ENCODE results near the gene HCRTR1.
"Not testable (repeated sequence)": the region's sequence is repeated elsewhere in the genome, so short reads cannot be mapped to it uniquely, and the experiment has no call there.

Gene HCRTR1

DNA sequence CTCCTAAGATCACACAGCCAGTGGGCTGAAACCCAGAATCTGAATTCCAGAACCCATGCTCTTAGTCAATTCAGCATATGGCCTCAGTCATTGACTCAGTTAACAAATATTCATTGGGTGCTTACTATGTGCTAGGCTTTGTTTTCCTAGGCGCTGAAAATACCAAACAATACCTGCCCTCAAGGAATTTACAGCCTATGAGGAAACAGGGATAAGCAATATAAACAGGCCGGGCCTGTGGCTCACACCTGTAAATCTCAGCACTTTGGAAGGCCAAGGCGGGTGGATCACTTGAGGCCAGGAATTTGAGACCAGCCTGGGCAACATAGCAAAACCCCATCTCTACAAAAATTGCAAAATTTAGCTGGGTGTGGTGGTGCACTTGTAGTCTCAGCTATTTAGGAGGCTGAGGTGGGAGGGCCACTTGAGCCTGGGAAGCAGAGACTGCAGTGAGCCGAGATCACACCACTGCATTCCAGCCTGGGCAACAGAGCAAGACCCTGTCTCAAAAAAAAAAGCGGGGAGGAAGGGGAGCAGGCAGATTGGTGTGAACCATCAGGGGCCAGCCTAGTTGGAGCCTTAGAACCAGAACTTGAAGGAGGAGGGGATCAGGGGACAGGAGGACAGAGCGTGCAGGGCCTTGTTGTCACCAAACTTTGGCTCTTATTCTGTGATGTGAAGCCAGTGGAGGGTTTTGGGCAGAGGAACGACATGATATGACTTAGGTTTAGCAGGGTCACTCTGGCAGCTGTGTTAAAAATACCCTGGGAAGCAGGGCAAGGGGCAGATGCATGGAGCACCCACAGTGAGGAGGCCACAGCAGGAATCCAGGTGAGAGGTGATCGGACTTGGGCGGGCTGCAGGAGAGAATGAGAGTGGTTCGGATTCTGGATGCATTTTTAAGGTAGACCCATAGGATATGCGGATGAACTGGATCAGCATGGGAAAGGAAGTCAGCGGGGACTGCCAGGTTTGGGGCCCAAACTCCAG lies 35.4 kb upstream of the HCRTR1 start:
- no peak for DNase-seq (ENCODE audit: low read depth, low spot score)

DNA sequence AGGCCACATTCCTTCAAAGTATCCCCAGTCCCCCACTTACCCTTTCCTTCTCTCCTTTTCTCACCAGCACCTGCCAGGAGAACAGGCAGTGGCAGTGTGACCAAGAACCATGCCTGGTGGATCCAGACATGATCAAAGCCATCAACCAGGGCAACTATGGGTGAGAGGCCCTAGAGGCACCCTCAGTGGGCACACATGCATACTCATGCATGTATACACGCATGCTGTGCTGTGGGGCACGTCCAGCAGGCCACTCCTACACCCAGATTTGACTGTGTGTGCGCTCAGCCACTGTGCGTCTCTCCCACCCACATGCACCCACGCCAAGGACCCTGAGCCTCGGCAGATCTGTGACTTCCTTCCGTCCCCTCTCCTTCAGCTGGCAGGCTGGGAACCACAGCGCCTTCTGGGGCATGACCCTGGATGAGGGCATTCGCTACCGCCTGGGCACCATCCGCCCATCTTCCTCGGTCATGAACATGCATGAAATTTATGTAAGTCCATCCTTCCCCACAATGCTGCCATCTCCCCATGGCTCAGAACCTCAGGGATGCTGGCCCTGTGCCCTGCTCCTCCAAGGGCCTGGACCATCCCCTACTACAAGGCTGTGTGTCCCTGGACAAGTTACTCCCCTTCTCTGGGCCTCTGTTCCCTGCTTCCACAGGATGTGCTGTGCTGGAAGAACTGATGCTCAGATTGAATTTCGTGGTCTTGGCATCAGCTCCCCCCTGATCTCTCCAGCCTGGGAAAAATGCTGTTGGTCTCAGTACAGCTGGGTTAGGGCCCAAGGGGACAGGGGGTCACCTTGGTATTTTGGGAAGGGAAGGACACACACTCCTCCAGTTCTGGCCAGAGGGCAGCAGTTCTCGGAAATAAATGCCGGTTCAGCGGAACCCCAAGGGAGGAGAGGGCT lies 34.2 kb upstream of the HCRTR1 start:
- no peak for DNase-seq (ENCODE audit: low read depth, low spot score)

DNA sequence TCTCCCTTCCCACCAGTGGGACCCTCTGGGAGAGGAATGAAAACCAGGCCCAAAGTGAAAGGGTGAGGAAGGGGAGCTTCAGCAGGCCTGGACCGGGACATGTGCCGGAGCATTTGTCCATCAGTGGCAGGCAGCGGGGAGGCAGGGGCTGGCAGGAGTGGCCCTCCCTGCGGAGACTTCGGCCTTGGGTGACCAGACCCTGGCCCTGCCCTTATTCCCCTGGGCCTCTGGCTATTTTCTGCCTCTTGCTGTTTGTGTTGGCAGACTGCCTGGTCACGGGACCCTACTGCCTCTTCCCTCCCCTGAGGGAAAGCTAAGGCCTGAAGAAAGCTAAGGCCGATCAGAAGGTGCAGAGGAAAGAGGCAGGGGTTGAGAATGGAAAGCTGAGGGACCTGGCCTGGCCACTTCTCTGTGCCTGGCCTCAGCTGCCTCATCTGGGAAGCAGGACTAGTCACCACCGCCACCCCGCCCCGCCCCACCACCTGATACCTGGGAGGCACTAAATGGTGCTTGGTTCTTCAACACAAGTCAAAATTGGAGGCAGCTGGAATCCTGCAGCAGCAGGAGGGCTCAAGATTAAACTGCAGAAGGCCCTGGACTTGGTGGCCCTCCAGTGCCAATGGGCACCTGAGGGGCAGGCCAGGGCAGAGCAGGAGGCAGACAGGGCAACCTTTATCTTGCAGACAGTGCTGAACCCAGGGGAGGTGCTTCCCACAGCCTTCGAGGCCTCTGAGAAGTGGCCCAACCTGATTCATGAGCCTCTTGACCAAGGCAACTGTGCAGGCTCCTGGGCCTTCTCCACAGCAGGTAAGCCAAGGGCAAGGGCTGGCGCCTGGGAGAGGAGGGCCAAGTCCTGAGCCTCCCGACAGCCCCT lies 33.3 kb upstream of the HCRTR1 start:
- no peak for DNase-seq (ENCODE audit: low read depth, low spot score)

DNA sequence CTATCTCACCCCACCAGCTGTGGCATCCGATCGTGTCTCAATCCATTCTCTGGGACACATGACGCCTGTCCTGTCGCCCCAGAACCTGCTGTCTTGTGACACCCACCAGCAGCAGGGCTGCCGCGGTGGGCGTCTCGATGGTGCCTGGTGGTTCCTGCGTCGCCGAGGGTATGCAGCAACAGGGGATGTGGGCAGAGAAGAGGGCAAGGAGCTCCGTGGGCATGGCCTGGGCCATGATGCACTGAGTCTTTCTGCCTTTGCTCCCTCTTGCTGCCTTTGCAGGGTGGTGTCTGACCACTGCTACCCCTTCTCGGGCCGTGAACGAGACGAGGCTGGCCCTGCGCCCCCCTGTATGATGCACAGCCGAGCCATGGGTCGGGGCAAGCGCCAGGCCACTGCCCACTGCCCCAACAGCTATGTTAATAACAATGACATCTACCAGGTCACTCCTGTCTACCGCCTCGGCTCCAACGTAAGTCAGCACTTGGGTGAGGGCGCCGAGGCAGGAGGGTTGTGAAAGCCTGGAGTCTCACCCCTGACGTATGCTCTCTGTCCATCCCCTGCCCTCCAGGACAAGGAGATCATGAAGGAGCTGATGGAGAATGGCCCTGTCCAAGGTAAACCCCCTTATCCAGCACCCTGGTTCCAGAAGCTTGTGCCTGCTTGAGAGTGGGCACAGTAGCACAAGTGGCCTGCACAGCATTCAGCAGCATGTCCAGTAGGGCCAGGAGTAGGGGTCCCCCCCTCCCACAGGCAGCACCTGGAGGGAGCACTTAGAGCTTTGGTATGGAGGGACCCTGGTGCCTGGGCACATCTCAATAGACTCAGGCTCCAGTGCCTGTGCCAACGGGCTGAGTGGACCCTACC lies 32.4 kb upstream of the HCRTR1 start:
- no peak for DNase-seq (ENCODE audit: low read depth, low spot score)

DNA sequence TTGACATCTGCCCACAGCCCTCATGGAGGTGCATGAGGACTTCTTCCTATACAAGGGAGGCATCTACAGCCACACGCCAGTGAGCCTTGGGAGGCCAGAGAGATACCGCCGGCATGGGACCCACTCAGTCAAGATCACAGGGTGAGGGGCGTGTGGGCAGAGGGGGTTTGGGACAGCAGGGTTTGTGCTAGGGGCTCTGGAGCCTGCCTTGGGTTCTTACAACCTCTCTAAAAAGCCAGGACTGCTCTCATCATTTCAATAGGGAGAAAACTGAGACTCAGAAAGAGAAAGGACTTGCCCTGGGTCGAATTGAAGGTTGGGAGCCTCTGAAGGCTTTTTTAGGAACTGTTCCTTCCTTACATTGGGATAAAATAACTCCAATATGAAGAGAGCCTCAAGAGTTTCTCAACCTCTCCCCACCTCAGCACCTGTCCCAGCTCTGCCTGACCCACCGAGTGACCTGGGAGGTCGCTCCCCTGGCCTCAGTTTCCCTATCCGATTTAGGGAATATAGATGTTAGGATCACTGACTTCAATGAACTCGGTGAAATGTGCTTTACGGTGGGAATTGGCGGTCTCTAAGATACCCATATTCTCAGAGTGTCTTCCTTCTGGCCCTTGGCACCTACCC lies 31.6 kb upstream of the HCRTR1 start:
- DNase-seq (ENCODE audit: low read depth, low spot score) = no peak

DNA sequence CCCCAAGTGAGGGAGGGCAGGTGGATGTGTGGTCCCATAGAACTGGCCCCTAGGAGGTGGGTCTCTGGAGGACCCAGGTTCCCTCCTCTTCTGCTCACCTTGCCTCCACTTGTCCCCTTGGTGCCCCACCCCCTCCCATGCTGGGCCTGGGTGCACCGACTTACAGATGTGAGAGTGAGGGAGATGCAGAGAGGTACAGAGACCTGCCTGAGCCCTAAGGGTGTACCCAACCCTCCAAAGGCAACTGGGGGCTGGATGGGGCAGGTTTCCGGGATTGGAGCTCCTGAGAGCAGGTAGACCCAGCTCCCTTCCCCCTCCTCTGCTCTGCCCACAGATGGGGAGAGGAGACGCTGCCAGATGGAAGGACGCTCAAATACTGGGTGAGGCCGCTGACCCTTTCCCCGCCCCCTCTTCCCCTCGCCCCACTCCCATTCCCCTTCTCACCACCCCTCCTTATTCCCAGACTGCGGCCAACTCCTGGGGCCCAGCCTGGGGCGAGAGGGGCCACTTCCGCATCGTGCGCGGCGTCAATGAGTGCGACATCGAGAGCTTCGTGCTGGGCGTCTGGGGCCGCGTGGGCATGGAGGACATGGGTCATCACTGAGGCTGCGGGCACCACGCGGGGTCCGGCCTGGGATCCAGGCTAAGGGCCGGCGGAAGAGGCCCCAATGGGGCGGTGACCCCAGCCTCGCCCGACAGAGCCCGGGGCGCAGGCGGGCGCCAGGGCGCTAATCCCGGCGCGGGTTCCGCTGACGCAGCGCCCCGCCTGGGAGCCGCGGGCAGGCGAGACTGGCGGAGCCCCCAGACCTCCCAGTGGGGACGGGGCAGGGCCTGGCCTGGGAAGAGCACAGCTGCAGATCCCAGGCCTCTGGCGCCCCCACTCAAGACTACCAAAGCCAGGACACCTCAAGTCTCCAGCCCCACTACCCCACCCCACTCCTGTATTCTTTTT lies 30.8 kb upstream of the HCRTR1 start:
- DNase-seq (ENCODE audit: low read depth, low spot score) = no peak

DNA sequence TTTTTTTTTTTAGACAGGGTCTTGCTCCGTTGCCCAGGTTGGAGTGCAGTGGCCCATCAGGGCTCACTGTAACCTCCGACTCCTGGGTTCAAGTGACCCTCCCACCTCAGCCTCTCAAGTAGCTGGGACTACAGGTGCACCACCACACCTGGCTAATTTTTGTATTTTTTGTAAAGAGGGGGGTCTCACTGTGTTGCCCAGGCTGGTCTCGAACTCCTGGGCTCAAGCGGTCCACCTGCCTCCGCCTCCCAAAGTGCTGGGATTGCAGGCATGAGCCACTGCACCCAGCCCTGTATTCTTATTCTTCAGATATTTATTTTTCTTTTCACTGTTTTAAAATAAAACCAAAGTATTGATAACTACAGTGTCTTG lies 30.2 kb upstream of the HCRTR1 start:
- not testable (repeated sequence) for DNase-seq (ENCODE audit: low read depth, low spot score)

DNA sequence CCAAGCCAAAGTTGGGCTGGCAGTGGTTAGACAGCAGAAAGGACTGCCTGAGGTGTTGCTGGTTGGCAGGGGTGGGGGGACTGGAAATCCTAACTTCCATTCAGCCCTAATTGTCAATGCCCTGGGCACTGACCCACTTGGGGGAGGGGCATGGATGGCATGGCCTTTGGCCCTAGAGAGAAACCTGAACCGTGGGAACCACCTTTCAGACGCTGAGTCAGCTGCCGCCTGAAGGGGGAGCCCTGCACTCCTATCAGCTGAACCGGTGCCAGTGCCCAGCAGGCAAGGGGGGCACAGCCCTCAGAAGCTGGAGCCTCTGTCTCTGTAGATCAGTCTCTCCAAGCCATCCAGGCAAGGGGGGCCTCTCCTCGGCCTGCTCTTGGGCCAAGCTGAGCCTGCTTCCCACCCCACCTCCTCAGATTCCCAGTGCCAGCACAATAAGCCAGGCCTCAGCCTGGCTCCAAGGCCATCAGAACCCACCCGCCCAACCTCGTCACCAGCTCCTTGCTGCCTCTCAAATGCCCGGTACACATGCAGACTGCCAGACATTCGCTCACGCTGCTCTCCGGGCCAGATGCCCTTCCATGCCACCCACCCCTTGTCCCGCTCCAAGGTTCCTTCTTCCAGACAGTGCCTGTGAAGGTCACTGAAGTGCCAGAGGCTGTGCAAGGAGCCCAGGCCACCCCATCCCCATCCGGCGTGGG lies 29.6 kb upstream of the HCRTR1 start:
- peak; percentile 92 for DNase-seq (ENCODE audit: low read depth, low spot score)

DNA sequence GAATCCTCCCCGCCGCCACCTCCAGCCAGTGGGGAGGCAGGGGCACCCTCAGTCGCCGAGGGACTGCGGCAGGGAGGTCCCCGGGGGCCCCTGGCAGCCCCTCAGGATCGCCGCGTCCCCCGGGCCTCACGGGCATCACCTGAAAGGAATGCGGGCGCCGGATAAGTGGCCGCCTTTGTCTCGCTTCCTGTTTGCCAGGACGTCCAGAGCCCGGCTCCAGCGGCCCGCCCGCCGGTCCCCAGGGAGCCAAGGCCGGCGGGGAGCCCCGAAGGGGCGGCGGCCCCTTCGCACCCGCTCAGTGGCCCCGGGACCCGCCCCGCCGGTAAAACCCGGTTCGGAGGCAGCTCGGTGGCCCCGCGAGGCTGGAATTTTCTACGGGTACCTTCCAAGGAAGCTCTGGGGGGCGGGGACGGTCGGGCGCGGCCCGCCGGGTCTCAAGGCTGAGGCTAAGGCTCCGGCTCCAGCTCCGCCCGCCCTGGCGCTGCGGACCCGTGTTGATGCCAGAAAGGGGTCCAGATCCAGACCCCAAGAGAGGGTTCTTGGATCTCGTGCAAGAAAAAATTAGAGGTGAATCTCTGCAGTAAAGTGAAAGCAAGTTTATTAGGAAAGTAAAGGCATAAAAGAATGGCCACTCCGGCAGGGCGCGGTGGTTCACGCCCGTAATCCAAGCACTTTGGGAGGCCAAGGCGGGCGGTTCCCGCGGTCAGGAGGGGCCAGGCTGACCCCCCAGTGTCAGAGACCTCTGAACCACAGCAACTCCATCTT lies 28.6 kb upstream of the HCRTR1 start:
- DNase-seq (ENCODE audit: low read depth, low spot score) = peak; percentile 68

DNA sequence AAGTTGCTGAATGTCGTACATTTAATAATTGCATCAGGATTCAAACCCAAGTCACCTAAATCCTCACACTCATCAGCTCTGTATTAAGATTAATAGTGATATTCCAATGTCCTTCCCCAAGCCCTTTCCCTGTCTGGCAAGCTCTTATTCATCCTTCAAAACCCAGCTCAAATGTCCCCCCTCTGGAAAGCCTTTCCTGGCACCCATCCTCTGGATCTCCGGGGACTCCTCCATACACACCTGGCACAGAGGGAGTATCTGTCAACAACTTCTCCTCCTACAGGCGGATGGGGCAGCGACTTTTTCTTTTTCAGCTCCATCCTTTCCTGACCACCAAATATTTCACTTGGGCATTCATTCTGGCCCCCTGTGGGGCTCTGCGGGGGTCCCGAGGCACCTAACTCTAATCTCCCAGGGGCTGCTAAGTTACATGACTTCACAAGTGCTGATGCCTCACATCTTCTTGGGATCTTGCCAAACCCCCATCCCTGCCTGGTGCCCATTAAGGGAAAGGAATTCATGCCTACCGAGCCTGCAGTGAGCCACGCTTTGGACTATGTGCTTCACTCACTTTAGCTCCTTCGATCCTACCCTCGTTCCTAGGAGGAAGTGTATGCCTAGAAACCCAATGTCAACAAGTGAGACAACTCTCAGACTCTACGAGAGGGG lies 25.9 kb upstream of the HCRTR1 start:
- DNase-seq (ENCODE audit: low read depth, low spot score) = no peak

DNA sequence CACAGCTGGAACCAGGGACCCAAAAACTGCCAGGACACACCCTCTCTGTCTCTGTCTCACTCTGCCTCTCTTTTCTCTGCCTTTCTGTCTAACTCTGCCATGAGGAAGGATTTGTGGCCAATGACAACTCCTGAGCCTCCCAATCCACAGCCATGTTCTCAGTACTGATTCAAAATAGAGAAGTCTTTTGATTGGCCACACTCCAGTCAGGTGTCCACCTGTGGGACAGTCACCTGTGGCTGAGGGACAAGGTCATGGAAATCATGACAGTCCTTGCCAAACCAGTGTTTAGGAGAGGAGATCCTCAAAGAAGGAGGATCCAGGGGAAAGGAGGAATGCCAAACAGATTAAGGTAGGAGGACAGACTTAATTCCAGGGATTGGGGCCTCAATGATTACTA lies 25.4 kb upstream of the HCRTR1 start:
- DNase-seq (ENCODE audit: low read depth, low spot score) = no peak

DNA sequence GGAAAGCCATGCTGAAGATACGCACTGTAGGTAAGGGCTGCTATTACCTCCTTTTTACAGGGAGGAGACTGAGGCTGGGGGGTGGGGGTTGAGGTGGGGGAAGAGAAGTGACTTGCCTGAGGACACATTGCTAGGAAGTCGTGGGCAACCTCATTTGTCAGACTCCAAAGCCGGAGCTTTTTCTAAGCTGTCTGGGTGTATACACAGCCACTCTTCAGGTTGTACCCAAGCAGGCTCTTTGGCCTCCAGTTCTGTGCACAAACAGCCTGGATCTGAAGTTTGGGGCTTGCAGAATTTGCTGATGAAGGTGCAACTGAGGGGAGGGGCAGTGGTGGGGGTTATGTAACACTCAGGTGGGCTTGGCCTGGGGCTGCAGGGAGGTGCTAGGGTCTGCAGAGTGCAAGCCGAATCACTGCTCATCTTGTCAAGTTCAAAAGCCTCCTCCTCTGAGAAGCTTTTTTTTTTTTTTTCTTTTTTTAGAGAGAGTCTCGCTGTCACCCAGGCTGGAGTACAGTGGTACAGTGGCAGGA lies 24.3 kb upstream of the HCRTR1 start:
- DNase-seq (ENCODE audit: low read depth, low spot score) = no peak

DNA sequence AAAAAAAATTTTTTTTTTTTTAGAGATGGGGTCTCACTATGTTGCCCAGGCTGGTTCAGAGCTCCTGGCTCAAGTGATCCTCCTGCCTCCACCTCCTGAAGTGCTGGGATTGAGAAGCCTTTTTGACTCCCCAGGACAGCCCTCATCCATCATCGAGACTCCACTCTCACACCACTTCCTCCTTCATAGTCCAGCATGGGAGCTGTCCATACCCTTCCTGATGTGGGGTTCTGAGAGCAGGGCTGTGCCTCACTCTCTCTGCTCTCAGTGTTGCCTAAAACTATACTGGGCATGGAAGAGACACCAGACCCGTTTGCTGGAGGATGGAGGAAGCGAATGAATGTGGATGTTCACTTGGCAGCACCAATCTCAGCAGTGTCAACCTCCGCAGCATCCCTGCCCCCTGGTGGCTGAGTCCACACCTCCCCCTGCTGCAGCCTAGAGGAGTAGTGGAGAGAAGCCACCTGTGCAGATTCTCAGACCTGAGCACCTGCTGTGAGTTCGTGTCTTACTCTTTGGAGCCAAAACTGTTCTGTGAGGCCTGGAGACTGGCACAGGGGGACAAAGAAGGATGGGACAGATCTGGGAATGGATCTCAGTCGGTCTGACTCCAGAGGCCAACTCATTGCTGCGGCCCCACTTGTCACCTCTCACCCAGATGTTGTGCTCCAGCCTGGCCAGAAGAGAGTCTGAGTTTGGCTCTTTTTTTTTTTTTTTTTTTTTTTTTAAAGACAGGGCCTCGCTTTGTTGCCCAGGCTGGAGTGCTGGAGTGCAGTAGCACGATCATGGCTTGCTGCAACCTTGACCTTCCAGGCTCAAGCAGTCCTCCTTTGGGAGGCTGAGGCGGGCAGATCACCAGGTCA lies 23.5 kb upstream of the HCRTR1 start:
- peak; percentile 90 for DNase-seq (ENCODE audit: low read depth, low spot score)

DNA sequence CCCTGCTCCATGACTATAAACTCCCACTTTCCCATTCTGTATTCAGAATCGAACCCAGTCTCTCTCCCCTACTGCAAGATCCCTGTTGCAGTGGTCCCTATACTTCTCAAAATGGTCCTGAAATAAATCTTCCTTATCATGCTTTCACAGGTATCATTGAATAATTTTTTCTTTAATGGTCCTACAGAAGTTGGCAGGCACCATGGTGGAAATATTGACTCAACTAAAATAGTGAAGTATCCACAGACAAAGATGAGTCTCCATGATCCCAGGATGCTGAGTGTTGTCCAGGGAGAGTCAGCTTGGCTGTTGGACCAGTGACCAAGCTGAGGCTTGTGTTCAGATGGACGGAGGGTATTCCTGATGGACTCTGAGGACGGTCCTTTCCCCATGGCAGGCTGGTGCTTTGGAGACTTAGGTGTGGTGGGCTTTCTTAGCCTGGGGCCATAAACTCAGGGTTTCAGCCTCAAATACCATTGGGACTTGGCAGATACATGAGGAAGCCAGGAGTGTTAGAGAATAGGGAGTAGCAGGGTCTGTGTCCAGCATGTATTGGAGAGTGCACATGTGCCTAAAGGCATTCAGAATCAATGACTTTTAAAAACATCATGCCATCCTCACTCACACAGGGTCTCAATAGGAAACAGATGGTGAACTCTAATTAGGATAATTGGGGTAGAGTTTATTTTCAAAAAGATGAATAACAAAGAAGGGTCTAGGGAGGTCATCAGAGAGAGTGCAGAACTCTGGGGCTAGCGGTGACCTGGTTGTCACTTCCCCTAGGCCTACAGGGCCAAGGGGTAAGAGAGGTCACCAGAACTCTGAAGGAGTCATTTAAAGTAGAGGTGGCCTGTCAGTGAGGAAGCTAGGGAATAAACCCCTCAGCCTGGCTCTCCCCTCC lies 21.4 kb upstream of the HCRTR1 start:
- no peak for DNase-seq (ENCODE audit: low read depth, low spot score)

DNA sequence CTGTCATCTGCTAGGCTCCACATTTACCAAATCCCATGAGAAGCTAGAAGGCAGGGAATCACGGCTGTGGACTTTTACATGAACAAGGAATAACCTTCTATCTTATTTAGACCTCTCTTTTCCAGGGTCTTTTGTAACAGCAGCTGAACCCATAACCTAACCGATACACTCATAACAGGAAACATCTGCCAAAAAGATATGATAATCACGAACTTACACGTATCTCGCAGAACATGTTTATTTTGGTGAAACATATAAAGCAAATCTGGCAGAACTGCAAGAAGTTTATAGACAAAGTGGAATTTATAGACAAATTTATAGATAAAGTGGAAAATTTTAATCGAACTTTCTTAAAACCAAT lies 20.8 kb upstream of the HCRTR1 start:
- no peak for DNase-seq (ENCODE audit: low read depth, low spot score)

Data from ELF-1 (cell line).